ENCODE results near the gene PCDHGA1.

DNA sequence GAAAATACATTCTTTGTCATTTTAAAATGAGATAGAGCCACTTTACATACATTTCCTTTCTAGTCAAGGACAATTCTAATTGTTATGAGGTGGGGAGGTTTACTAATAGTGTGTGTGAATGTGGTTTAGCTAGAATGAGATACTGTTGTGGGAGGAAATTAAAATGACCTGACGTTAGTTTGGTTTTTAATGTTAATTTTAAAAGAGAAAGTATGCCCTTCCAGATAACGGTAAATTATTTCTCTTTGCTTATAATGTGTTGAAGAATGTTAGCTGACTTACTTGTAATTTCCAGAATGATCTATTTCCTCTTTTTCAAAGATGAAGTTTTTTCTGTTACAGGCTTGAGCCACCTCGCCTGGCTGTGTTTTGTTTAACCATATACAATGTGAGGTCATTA, 8.1 kb upstream of the PCDHGA1 start:
- TF ChIP-seq, protein P1, sequence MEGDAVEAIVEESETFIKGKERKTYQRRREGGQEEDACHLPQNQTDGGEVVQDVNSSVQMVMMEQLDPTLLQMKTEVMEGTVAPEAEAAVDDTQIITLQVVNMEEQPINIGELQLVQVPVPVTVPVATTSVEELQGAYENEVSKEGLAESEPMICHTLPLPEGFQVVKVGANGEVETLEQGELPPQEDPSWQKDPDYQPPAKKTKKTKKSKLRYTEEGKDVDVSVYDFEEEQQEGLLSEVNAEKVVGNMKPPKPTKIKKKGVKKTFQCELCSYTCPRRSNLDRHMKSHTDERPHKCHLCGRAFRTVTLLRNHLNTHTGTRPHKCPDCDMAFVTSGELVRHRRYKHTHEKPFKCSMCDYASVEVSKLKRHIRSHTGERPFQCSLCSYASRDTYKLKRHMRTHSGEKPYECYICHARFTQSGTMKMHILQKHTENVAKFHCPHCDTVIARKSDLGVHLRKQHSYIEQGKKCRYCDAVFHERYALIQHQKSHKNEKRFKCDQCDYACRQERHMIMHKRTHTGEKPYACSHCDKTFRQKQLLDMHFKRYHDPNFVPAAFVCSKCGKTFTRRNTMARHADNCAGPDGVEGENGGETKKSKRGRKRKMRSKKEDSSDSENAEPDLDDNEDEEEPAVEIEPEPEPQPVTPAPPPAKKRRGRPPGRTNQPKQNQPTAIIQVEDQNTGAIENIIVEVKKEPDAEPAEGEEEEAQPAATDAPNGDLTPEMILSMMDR (IDR thresholded peaks at IDR 0.05), result no peak
- TF ChIP-seq POLR2A (IDR thresholded peaks at IDR 0.05), result no peak

All from right lobe of liver (tissue), 4 donors.